ENCODE results near the gene SDHAF2. TPM values are rescaled to one million over a fixed set of nuclear protein-coding genes. Genes with fewer than 3 reads are reported as not detected.

SDHAF2 gene
- total and polyA plus RNA-seq, 2 of the 13 experiments (the other 11 are each of a cell fraction or from before 2014, with no cell fraction given): 44.2 to 70.4 TPM

DNA sequence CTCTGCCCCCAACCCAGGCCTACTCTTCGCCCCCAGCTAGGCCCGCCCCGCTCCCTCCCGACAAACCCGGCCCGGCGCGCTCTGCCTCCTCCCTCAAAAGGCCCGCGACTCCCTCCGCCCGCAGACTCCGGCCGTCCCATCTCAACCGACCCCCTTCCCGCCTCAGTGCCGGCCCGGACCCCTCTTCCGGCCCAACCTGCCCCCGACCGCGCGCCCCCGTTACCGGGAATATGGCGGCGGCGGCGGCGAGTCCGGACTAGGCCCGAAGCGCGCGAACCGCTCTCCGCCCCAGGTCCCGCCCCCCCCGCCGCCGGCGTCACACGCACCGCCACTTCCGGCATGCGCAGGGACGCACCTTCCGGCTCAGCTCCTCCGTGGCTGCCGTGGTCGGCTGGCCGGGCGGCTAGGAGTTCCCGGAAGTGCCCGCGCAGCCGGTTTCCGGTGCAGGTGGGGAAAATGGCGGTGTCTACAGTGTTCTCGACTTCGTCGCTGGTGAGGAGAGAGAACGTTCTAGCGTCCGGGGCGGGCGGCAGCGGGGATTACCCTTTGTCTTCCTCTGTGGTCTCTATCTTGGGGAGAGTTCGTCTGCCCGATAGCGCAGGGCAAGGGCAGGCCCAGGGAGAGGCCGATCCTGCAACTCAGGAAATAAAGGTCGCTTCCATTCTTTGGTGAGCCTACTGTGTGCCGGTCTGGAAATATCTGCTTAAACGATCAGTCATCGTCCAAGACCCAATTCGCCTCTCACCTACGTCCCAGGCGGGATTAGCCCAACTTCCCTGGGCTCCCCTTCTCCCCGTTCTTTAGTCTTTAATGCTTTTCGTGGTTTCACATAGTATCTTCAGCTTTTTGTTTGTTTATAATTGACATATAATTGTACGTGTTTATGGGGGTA lies at the start of gene SDHAF2, which contains the start of gene CPSF7 (continued):
- TF ChIP-seq, protein P1, sequence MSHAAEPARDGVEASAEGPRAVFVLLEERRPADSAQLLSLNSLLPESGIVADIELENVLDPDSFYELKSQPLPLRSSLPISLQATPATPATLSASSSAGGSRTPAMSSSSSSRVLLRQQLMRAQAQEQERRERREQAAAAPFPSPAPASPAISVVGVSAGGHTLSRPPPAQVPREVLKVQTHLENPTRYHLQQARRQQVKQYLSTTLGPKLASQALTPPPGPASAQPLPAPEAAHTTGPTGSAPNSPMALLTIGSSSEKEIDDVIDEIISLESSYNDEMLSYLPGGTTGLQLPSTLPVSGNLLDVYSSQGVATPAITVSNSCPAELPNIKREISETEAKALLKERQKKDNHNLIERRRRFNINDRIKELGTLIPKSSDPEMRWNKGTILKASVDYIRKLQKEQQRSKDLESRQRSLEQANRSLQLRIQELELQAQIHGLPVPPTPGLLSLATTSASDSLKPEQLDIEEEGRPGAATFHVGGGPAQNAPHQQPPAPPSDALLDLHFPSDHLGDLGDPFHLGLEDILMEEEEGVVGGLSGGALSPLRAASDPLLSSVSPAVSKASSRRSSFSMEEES (CRISPR knock-in tag; IDR thresholded peaks at IDR 0.05): peak; percentile 34; the same call in 1 of the 2 replicates
- no peak for TF ChIP-seq DNMT3B (CRISPR knock-in tag; conservative IDR thresholded peaks at IDR 0.05)
- TF ChIP-seq, protein P2, sequence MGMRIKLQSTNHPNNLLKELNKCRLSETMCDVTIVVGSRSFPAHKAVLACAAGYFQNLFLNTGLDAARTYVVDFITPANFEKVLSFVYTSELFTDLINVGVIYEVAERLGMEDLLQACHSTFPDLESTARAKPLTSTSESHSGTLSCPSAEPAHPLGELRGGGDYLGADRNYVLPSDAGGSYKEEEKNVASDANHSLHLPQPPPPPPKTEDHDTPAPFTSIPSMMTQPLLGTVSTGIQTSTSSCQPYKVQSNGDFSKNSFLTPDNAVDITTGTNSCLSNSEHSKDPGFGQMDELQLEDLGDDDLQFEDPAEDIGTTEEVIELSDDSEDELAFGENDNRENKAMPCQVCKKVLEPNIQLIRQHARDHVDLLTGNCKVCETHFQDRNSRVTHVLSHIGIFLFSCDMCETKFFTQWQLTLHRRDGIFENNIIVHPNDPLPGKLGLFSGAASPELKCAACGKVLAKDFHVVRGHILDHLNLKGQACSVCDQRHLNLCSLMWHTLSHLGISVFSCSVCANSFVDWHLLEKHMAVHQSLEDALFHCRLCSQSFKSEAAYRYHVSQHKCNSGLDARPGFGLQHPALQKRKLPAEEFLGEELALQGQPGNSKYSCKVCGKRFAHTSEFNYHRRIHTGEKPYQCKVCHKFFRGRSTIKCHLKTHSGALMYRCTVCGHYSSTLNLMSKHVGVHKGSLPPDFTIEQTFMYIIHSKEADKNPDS (CRISPR knock-in tag; IDR thresholded peaks at IDR 0.05): no peak
- 0 out of 2 replicates have a peak, but pooled peaks have one; percentile 24 for TF ChIP-seq ZNF138 (CRISPR knock-in tag; IDR thresholded peaks at IDR 0.05; ENCODE audit: low read depth)
- TF ChIP-seq ZNF619 (CRISPR knock-in tag; IDR thresholded peaks at IDR 0.05): peak; percentile 45; the same call in 1 of the 2 replicates
- TF ChIP-seq, protein P3, sequence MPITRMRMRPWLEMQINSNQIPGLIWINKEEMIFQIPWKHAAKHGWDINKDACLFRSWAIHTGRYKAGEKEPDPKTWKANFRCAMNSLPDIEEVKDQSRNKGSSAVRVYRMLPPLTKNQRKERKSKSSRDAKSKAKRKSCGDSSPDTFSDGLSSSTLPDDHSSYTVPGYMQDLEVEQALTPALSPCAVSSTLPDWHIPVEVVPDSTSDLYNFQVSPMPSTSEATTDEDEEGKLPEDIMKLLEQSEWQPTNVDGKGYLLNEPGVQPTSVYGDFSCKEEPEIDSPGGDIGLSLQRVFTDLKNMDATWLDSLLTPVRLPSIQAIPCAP (CRISPR knock-in tag; IDR thresholded peaks at IDR 0.05; ENCODE audit: low read depth): no peak
- TF ChIP-seq TOE1 (CRISPR knock-in tag; IDR thresholded peaks at IDR 0.05): no peak
- TF ChIP-seq, protein P4, sequence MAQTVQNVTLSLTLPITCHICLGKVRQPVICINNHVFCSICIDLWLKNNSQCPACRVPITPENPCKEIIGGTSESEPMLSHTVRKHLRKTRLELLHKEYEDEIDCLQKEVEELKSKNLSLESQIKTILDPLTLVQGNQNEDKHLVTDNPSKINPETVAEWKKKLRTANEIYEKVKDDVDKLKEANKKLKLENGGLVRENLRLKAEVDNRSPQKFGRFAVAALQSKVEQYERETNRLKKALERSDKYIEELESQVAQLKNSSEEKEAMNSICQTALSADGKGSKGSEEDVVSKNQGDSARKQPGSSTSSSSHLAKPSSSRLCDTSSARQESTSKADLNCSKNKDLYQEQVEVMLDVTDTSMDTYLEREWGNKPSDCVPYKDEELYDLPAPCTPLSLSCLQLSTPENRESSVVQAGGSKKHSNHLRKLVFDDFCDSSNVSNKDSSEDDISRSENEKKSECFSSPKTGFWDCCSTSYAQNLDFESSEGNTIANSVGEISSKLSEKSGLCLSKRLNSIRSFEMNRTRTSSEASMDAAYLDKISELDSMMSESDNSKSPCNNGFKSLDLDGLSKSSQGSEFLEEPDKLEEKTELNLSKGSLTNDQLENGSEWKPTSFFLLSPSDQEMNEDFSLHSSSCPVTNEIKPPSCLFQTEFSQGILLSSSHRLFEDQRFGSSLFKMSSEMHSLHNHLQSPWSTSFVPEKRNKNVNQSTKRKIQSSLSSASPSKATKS (CRISPR knock-in tag; IDR thresholded peaks at IDR 0.05): no peak
- peak; percentile 88; the same call in 1 of the 2 replicates for TF ChIP-seq ZNF543 (CRISPR knock-in tag; IDR thresholded peaks at IDR 0.05)
- no peak for TF ChIP-seq SAFB2 (CRISPR knock-in tag; IDR thresholded peaks at IDR 0.05; ENCODE audit: borderline replicate concordance, low read depth)
- peak; percentile 93 for TF ChIP-seq GATAD1 (CRISPR knock-in tag; IDR thresholded peaks at IDR 0.05)
- TF ChIP-seq, protein P5, sequence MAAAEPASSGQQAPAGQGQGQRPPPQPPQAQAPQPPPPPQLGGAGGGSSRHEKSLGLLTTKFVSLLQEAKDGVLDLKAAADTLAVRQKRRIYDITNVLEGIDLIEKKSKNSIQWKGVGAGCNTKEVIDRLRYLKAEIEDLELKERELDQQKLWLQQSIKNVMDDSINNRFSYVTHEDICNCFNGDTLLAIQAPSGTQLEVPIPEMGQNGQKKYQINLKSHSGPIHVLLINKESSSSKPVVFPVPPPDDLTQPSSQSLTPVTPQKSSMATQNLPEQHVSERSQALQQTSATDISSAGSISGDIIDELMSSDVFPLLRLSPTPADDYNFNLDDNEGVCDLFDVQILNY (CRISPR knock-in tag; conservative IDR thresholded peaks at IDR 0.05): peak; percentile 83
- TF ChIP-seq HNRNPLL (IDR thresholded peaks at IDR 0.05; ENCODE audit: low read depth, low read length, poor library complexity, severe bottlenecking): peak; percentile 80
- peak; percentile 97; the same call in 1 of the 2 replicates for TF ChIP-seq ZNF235 (CRISPR knock-in tag; IDR thresholded peaks at IDR 0.05; ENCODE audit: borderline replicate concordance)
- TF ChIP-seq, protein P6, sequence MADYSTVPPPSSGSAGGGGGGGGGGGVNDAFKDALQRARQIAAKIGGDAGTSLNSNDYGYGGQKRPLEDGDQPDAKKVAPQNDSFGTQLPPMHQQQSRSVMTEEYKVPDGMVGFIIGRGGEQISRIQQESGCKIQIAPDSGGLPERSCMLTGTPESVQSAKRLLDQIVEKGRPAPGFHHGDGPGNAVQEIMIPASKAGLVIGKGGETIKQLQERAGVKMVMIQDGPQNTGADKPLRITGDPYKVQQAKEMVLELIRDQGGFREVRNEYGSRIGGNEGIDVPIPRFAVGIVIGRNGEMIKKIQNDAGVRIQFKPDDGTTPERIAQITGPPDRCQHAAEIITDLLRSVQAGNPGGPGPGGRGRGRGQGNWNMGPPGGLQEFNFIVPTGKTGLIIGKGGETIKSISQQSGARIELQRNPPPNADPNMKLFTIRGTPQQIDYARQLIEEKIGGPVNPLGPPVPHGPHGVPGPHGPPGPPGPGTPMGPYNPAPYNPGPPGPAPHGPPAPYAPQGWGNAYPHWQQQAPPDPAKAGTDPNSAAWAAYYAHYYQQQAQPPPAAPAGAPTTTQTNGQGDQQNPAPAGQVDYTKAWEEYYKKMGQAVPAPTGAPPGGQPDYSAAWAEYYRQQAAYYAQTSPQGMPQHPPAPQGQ (CRISPR knock-in tag; IDR thresholded peaks at IDR 0.05; ENCODE audit: borderline replicate concordance): no peak
